ENCODE results near the gene GSK3B. TPM values are rescaled to one million over a fixed set of nuclear protein-coding genes. Genes with fewer than 3 reads are reported as not detected.

Gene GSK3B
- polyA plus RNA-seq, 10 donors = 21.6 to 34.3 (median 28.3) TPM

- no peak for DNase-seq
Measured at GRCh38 chr3:119819806-119820205, 274.4 kb downstream of the GSK3B start.

GRCh38 chr3:119818937-119819336 is 275.3 kb downstream of the GSK3B start:
- DNase-seq = no peak

- no peak for DNase-seq
Measured at GRCh38 chr3:119817583-119818363, 276.5 kb downstream of the GSK3B start.

- no peak for DNase-seq
Measured at GRCh38 chr3:119817071-119817470, 277.2 kb downstream of the GSK3B start.

- no peak for DNase-seq
Measured at GRCh38 chr3:119815716-119816115, 278.5 kb downstream of the GSK3B start.

GRCh38 chr3:119812491-119813058 is 281.7 kb downstream of the GSK3B start:
- no peak for DNase-seq

- DNase-seq = peak; percentile 2 to 55 (median 30)
Measured at GRCh38 chr3:119810018-119810435, 284.2 kb downstream of the GSK3B start.

- peak in 1 of 3 donors; percentile 36 for DNase-seq
Measured at GRCh38 chr3:119809249-119810017, 284.8 kb downstream of the GSK3B start.

- no peak for DNase-seq
Measured at GRCh38 chr3:119808843-119809242, 285.4 kb downstream of the GSK3B start.

- no peak for DNase-seq
Measured at GRCh38 chr3:119808244-119808643, 286.0 kb downstream of the GSK3B start.

- DNase-seq = no peak
Measured at GRCh38 chr3:119800844-119801243, 293.4 kb downstream of the GSK3B start.

GRCh38 chr3:119796785-119797184 is 297.5 kb downstream of the GSK3B start:
- DNase-seq = no peak

- no peak for DNase-seq
Measured at GRCh38 chr3:119796368-119796767, 297.9 kb downstream of the GSK3B start.

- DNase-seq = no peak
Measured at GRCh38 chr3:119795849-119796248, 298.4 kb downstream of the GSK3B start.

GRCh38 chr3:119794971-119795612 is 299.2 kb downstream of the GSK3B start:
- DNase-seq = no peak

GRCh38 chr3:119794401-119794800 is 299.8 kb downstream of the GSK3B start:
- DNase-seq = no peak

- no peak for DNase-seq
Measured at GRCh38 chr3:119792270-119792669, 302.0 kb downstream of the GSK3B start.

GRCh38 chr3:119790369-119790768 is 303.9 kb downstream of the GSK3B start:
- DNase-seq = no peak

- no peak for DNase-seq
Measured at GRCh38 chr3:119786409-119786808, 307.8 kb downstream of the GSK3B start.

- no peak for DNase-seq
Measured at GRCh38 chr3:119783883-119784282, 310.4 kb downstream of the GSK3B start.

- no peak for DNase-seq
Measured at GRCh38 chr3:119783255-119783654, 311.0 kb downstream of the GSK3B start.

- DNase-seq = no peak
Measured at GRCh38 chr3:119782460-119782859, 311.8 kb downstream of the GSK3B start.
